ENCODE data around the gene COX19.
"Not testable (repeated sequence)": the region's sequence is repeated elsewhere in the genome, so short reads cannot be mapped to it uniquely, and the experiment has no call there.

Gene COX19

GRCh38 chr7:1009747-1010146, 34.4 kb upstream of the COX19 start:
- DNase-seq: no peak

GRCh38 chr7:1008733-1009363, 33.5 kb upstream of the COX19 start:
- DNase-seq: no peak

GRCh38 chr7:1007901-1008300, 32.6 kb upstream of the COX19 start:
- DNase-seq: no peak

GRCh38 chr7:1005303-1005702, 30.0 kb upstream of the COX19 start:
- no peak for DNase-seq

- DNase-seq: no peak
These were observed 28.9 kb upstream of the COX19 start for GRCh38 chr7:1004018-1004852.

- not testable (repeated sequence) for DNase-seq
These were observed 27.1 kb upstream of the COX19 start for GRCh38 chr7:1002445-1002844.

GRCh38 chr7:1002026-1002425, 26.7 kb upstream of the COX19 start:
- DNase-seq: not testable (repeated sequence)

GRCh38 chr7:1001069-1001770, 25.9 kb upstream of the COX19 start:
- not testable (repeated sequence) for DNase-seq

- no peak for DNase-seq
These were observed 24.9 kb upstream of the COX19 start for GRCh38 chr7:999941-1000935.

GRCh38 chr7:999149-999879, 24.0 kb upstream of the COX19 start:
- no peak for DNase-seq

- no peak for DNase-seq
These were observed 22.4 kb upstream of the COX19 start for GRCh38 chr7:997404-998395.

GRCh38 chr7:996079-996872, 20.9 kb upstream of the COX19 start:
- DNase-seq: no peak

GRCh38 chr7:995571-995970, 20.2 kb upstream of the COX19 start:
- no peak for DNase-seq

GRCh38 chr7:994592-995308, 19.4 kb upstream of the COX19 start:
- no peak for DNase-seq

GRCh38 chr7:992709-993607, 17.6 kb upstream of the COX19 start:
- DNase-seq: peak; percentile 76

GRCh38 chr7:991729-992656, 16.6 kb upstream of the COX19 start:
- DNase-seq: no peak

Measured in NK-92 treated with Interleukin-12 subunit alpha and Interleukin-12 subunit beta, amount 100 ng/mL, for 24 hours (cell line).